ENCODE data around the gene LPAR3. TPM values are rescaled to one million over a fixed set of nuclear protein-coding genes. Genes with fewer than 3 reads are reported as not detected.

Gene LPAR3
- total and polyA plus RNA-seq, 2 of the 13 experiments (the other 11 are each of a cell fraction or from before 2014, with no cell fraction given) = not detected

GRCh38 chr1:84795966-84796600, 96.9 kb downstream of the LPAR3 start (continued):
- TF ChIP-seq MEF2D (CRISPR knock-in tag; IDR thresholded peaks at IDR 0.05) (no peak), ZNF781 (CRISPR knock-in tag; IDR thresholded peaks at IDR 0.05; ENCODE audit: borderline replicate concordance, not compliant biosample characterization) (no peak), MLLT10 (CRISPR knock-in tag; IDR thresholded peaks at IDR 0.05) (no peak), PAF1 (CRISPR knock-in tag; IDR thresholded peaks at IDR 0.05) (no peak), HNF4G (IDR thresholded peaks at IDR 0.05; ENCODE audit: borderline replicate concordance, low read depth, low read length) (peak; percentile 40; the same call in 1 of the 2 replicates), HNF4G (CRISPR knock-in tag; IDR thresholded peaks at IDR 0.05; ENCODE audit: borderline replicate concordance, low read depth) (peak; percentile 25; the same call in 1 of the 2 replicates), TEAD3 (CRISPR knock-in tag; optimal IDR thresholded peaks at IDR 0.05; ENCODE audit: borderline replicate concordance) (peak; percentile 96), ARHGAP35 (CRISPR knock-in tag; IDR thresholded peaks at IDR 0.05; ENCODE audit: borderline replicate concordance) (no peak), PRDM4 (CRISPR knock-in tag; IDR thresholded peaks at IDR 0.05; ENCODE audit: borderline replicate concordance) (no peak), BHLHE40 (IDR thresholded peaks at IDR 0.05; ENCODE audit: low read length) (0 out of 2 replicates have a peak, but pooled peaks have one; percentile 15), PAWR (CRISPR knock-in tag; IDR thresholded peaks at IDR 0.05; ENCODE audit: borderline replicate concordance) (no peak)
- TF ChIP-seq, protein P1, sequence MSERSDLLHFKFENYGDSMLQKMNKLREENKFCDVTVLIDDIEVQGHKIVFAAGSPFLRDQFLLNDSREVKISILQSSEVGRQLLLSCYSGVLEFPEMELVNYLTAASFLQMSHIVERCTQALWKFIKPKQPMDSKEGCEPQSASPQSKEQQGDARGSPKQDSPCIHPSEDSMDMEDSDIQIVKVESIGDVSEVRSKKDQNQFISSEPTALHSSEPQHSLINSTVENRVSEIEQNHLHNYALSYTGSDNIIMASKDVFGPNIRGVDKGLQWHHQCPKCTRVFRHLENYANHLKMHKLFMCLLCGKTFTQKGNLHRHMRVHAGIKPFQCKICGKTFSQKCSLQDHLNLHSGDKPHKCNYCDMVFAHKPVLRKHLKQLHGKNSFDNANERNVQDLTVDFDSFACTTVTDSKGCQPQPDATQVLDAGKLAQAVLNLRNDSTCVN (CRISPR knock-in tag; IDR thresholded peaks at IDR 0.05; ENCODE audit: borderline replicate concordance) = no peak
- TF ChIP-seq, protein P2, sequence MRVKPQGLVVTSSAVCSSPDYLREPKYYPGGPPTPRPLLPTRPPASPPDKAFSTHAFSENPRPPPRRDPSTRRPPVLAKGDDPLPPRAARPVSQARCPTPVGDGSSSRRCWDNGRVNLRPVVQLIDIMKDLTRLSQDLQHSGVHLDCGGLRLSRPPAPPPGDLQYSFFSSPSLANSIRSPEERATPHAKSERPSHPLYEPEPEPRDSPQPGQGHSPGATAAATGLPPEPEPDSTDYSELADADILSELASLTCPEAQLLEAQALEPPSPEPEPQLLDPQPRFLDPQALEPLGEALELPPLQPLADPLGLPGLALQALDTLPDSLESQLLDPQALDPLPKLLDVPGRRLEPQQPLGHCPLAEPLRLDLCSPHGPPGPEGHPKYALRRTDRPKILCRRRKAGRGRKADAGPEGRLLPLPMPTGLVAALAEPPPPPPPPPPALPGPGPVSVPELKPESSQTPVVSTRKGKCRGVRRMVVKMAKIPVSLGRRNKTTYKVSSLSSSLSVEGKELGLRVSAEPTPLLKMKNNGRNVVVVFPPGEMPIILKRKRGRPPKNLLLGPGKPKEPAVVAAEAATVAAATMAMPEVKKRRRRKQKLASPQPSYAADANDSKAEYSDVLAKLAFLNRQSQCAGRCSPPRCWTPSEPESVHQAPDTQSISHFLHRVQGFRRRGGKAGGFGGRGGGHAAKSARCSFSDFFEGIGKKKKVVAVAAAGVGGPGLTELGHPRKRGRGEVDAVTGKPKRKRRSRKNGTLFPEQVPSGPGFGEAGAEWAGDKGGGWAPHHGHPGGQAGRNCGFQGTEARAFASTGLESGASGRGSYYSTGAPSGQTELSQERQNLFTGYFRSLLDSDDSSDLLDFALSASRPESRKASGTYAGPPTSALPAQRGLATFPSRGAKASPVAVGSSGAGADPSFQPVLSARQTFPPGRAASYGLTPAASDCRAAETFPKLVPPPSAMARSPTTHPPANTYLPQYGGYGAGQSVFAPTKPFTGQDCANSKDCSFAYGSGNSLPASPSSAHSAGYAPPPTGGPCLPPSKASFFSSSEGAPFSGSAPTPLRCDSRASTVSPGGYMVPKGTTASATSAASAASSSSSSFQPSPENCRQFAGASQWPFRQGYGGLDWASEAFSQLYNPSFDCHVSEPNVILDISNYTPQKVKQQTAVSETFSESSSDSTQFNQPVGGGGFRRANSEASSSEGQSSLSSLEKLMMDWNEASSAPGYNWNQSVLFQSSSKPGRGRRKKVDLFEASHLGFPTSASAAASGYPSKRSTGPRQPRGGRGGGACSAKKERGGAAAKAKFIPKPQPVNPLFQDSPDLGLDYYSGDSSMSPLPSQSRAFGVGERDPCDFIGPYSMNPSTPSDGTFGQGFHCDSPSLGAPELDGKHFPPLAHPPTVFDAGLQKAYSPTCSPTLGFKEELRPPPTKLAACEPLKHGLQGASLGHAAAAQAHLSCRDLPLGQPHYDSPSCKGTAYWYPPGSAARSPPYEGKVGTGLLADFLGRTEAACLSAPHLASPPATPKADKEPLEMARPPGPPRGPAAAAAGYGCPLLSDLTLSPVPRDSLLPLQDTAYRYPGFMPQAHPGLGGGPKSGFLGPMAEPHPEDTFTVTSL (CRISPR knock-in tag; IDR thresholded peaks at IDR 0.05; ENCODE audit: borderline replicate concordance) = no peak
- TF ChIP-seq, protein P3, sequence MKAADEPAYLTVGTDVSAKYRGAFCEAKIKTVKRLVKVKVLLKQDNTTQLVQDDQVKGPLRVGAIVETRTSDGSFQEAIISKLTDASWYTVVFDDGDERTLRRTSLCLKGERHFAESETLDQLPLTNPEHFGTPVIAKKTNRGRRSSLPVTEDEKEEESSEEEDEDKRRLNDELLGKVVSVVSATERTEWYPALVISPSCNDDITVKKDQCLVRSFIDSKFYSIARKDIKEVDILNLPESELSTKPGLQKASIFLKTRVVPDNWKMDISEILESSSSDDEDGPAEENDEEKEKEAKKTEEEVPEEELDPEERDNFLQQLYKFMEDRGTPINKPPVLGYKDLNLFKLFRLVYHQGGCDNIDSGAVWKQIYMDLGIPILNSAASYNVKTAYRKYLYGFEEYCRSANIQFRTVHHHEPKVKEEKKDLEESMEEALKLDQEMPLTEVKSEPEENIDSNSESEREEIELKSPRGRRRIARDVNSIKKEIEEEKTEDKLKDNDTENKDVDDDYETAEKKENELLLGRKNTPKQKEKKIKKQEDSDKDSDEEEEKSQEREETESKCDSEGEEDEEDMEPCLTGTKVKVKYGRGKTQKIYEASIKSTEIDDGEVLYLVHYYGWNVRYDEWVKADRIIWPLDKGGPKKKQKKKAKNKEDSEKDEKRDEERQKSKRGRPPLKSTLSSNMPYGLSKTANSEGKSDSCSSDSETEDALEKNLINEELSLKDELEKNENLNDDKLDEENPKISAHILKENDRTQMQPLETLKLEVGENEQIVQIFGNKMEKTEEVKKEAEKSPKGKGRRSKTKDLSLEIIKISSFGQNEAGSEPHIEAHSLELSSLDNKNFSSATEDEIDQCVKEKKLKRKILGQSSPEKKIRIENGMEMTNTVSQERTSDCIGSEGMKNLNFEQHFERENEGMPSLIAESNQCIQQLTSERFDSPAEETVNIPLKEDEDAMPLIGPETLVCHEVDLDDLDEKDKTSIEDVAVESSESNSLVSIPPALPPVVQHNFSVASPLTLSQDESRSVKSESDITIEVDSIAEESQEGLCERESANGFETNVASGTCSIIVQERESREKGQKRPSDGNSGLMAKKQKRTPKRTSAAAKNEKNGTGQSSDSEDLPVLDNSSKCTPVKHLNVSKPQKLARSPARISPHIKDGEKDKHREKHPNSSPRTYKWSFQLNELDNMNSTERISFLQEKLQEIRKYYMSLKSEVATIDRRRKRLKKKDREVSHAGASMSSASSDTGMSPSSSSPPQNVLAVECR (CRISPR knock-in tag; IDR thresholded peaks at IDR 0.05; ENCODE audit: borderline replicate concordance) = no peak

Measured in HepG2 (cell line).